Pons (tissue), 1 donor: ENCODE results near the gene JOSD1.

ENCODE experiments used
- DNase-seq: peaks from one replicate; pipeline ENCODE4 v3.0.0-alpha.2; 2016; ENCODE audit warnings: low spot score

The JOSD1 gene

DNA sequence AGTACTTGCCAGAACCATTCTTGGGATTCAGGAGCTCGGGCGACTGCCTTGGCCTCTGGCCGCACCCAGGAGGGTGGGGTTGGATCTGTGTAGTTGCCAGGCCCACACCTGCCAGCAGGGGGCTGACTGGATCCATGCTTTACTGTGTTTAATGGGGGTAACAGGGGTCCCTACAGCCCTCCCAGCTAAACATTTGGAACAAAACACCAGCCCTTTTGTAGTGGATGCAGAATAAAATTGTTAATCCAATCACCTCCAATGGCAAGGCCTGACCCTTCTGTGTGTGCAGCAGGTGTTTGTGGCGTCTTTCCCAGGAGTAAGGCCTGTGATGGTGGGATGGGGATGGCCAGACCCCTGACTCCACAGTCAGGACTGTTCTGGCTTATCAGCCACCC, 32.6 kb upstream of the JOSD1 start:
- DNase-seq = peak; percentile 53

DNA sequence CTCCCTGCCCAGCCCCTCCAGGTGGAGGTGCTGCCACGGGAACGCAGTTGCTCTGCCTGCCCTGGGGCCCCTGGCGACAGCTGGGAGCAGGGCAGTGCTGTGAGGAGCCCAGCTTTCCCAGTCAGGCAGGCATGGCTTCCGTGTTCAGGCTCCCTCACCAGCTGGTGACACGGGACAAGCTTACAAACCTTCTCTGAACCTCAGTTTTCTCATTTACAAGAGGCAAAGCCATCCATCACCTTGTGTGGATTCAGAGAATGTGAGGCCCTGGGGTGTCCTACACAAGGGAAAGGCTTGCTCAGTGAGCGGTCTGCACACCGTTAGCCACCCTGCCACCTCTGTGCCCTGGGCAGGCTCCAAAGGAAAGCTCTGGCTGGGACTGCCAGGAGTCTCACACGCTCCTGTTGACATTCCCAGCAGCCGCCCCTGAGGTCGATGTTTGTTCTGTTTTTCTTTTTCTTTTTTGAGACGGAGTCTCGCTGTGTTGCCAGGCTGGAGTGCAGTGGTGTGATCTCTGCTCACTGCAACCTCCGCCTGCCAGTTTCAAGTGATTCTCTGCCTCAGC, 31.6 kb upstream of the JOSD1 start:
- DNase-seq = no peak

GRCh38 chr22:38731703-38732161, 31.0 kb upstream of the JOSD1 start:
- DNase-seq = no peak

- DNase-seq = no peak
Observed at GRCh38 chr22:38730411-38730871, 29.7 kb upstream of the JOSD1 start.

- no peak for DNase-seq
Observed at GRCh38 chr22:38729946-38730345, 29.2 kb upstream of the JOSD1 start.

- DNase-seq = no peak
Observed at GRCh38 chr22:38728871-38729796, 28.4 kb upstream of the JOSD1 start.

- DNase-seq = no peak
Observed at GRCh38 chr22:38727530-38728451, 27.0 kb upstream of the JOSD1 start.

DNA sequence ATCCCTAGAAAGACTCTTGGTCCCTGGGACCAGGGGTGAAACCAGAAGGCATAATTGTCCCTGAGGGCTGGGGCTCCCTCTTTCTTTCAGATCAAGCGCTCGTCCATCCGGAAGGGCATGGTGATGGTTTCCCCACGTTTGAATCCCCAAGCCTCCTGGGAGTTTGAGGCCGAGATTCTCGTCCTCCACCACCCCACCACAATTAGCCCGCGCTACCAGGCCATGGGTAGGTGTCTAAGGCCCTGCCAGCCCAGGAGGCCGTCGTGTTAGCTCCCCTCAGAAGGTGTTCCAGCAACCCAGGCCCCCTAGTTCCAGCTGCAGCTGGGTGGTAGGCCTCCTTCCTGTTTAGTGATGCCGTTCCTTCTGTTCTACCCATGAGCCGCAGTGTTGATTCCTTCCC, 26.4 kb upstream of the JOSD1 start:
- DNase-seq = no peak

GRCh38 chr22:38725900-38726655, 25.3 kb upstream of the JOSD1 start:
- no peak for DNase-seq

GRCh38 chr22:38724926-38725571, 24.3 kb upstream of the JOSD1 start:
- DNase-seq = peak; percentile 94

DNA sequence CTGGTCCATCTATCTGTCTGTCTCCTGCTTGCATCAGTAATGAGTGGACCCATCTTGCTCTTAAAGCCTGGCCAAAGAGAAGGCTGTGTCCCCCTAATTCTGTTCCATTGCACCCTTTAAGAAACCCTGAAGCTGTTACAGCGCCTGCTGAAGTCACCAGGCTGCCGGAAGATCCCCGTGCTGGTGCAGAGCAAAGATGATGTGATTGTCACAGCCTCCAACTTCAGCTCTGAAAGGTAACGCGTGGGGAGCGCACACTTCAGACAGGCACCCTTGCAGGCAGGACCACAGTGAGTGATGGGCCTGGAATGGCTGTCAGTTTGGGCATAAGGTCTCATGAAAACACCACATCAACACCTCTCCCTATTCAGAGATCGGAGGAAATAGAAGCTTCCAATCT, 23.4 kb upstream of the JOSD1 start:
- no peak for DNase-seq

- DNase-seq = no peak
Observed at GRCh38 chr22:38721551-38721950, 20.8 kb upstream of the JOSD1 start.

GRCh38 chr22:38720350-38720749, 19.6 kb upstream of the JOSD1 start:
- no peak for DNase-seq

DNA sequence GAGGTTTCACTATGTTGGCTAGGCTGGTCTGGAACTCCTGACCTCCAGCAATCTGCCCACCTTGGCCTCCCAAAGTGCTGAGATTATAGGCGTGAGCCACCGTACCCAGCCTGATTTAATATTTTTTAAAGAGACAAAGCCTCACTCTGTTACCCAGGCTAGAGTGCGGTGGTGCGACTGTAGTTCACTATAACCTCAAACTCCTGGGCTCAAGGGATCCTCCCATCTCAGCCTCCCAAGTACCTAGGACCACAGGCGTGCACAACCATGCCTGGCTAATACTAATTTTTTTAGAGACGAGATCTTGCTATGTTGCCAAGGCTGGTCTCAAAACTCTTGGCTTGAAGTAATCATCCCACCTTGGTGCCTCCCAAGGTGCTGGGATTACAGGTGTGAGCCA, 18.5 kb upstream of the JOSD1 start:
- DNase-seq = no peak

- DNase-seq = peak; percentile 55
Observed at GRCh38 chr22:38718414-38718813, 17.7 kb upstream of the JOSD1 start.

- DNase-seq = no peak
Observed at GRCh38 chr22:38717244-38717643, 16.5 kb upstream of the JOSD1 start.

DNA sequence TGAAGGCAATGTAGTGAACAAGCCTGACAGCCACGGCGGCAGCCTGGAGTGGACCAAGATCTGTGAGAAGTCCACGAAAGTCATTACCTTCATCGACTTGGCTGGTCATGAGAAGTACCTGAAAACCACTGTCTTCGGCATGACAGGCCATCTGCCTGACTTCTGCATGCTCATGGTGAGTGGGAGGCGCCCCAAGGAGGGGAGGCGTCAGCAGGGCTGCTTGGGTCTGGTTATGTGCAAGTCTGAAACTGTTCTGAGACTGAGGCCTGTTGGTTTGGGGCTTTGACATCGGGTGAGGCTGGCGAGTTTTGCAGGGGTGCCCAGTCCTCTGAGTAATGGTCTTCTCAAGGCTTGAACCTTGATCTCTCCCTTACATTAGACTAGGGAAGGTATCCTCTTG, 16.1 kb upstream of the JOSD1 start:
- DNase-seq = no peak

GRCh38 chr22:38716271-38716670, 15.5 kb upstream of the JOSD1 start:
- DNase-seq = no peak

- DNase-seq = no peak
Observed at GRCh38 chr22:38715852-38716251, 15.1 kb upstream of the JOSD1 start.

- no peak for DNase-seq
Observed at GRCh38 chr22:38715176-38715764, 14.5 kb upstream of the JOSD1 start.

DNA sequence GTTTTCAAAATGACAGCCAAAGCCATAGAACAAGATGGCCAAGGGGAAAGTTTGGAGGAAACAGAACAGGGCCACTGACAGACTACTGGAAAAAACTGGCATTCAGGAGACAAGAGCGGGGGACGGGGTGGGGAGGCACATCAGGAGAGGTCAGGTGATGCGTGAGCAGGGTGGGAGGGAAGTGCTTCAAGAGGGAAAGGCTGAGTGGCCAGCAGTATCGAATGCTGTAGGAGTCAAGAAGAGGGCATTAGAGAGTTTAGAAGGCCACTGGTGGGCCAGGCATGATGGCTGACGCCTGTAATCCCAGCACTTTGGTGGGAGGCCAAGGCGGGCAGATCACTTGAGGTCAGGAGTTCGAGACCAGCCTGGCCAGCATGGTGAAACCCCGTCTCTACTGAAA, 13.2 kb upstream of the JOSD1 start:
- DNase-seq = no peak
